HepG2 (cell line): ENCODE measurements around the gene JMJD8. TPM values are rescaled to one million over a fixed set of nuclear protein-coding genes. Genes with fewer than 3 reads are reported as not detected.

Experiments
- ELF4 ChIP-seq: sonication (generic); formaldehyde crosslinking; IDR thresholded peaks from 2 replicates; pipeline ENCODE4 v1.5.0; 2020; ENCODE audit warnings: missing genetic modification reagents, mild to moderate bottlenecking, moderate library complexity, borderline replicate concordance
- HHEX ChIP-seq: IDR thresholded peaks from 2 replicates; pipeline ENCODE4 v1.6.1; 2016; ENCODE audit warnings: control low read depth
- SATB2 ChIP-seq: sonication (generic); formaldehyde crosslinking; IDR thresholded peaks from 2 replicates; pipeline ENCODE4 v1.5.0; 2020; ENCODE audit warnings: missing genetic modification reagents
- SMC3 ChIP-seq: IDR thresholded peaks from 2 replicates; pipeline ENCODE4 v1.6.1; 2011; ENCODE audit warnings: low read length, improper control_type of control experiment
- TAF15 ChIP-seq: fragments of 200-400 bp; formaldehyde crosslinking; IDR thresholded peaks from one replicate; pipeline ENCODE4 v1.6.1; 2018; ENCODE audit warnings: mild to moderate bottlenecking, low read depth, low read length; ENCODE audit not compliant: poor library complexity, severe bottlenecking
- ZFP62 ChIP-seq: sonication (generic); formaldehyde crosslinking; IDR thresholded peaks from 2 replicates; pipeline ENCODE4 v1.4.0; 2020; ENCODE audit warnings: missing genetic modification reagents
- ZNF17 ChIP-seq: sonication (generic); formaldehyde crosslinking; IDR thresholded peaks from 2 replicates; pipeline ENCODE4 v1.5.0; 2020; ENCODE audit warnings: mild to moderate bottlenecking, missing genetic modification reagents
- ZNF253 ChIP-seq: sonication (generic); formaldehyde crosslinking; IDR thresholded peaks from 2 replicates; pipeline ENCODE4 v1.8.0; 2022; ENCODE audit warnings: mild to moderate bottlenecking, missing genetic modification reagents, borderline replicate concordance
- ZNF335 ChIP-seq: sonication (generic); formaldehyde crosslinking; IDR thresholded peaks from 2 replicates; pipeline ENCODE4 v1.4.0; 2020; ENCODE audit warnings: missing genetic modification reagents
- ZNF562 ChIP-seq: sonication (generic); formaldehyde crosslinking; IDR thresholded peaks from 2 replicates; pipeline ENCODE4 v1.8.0; 2022; ENCODE audit warnings: missing genetic modification reagents, borderline replicate concordance
- ZNF674 ChIP-seq: sonication (generic); formaldehyde crosslinking; IDR thresholded peaks from 2 replicates; pipeline ENCODE4 v1.5.0; 2020; ENCODE audit warnings: low read depth, mild to moderate bottlenecking, missing genetic modification reagents
- polyA plus RNA-seq, 8 experiments: library from polyadenylated mRNA; depleted of rRNA in 3 of 8; stranded (reverse) in 7 of 8; unstranded in 1 of 8; fragments of >200 nt; fragmentation: Illumina TruSeq in 4 of 8; extraction: Trizol in 4 of 8; gene quantifications; 2 replicates each; pipeline versions ENCODE4 v1.2.1 to v1.2.3, GENCODE V29; 2011 to 2016; ENCODE audit warnings: low read depth in 4 of 8, missing spikeins in 1 of 8, mixed read lengths in 1 of 8; ENCODE audit not compliant: insufficient read depth in 1 of 8
- total RNA-seq, 5 experiments: library from RNA; depleted of rRNA; stranded (reverse); fragments of >200 nt; fragmentation: Illumina TruSeq; extraction: Trizol; gene quantifications; 2 replicates each; pipeline ENCODE4 v1.2.3, GENCODE V29; 2016; ENCODE audit warnings: low read depth in 1 of 5
- TF ChIP-seq, protein P1 (sequence below): sonication (generic); formaldehyde crosslinking; IDR thresholded peaks from 2 replicates; pipeline ENCODE4 v1.4.0; 2020; ENCODE audit warnings: missing genetic modification reagents, borderline replicate concordance
- TF ChIP-seq, protein P2 (sequence below), 2 experiments: sonication (generic) in 1 of 2; formaldehyde crosslinking in 1 of 2; IDR thresholded peaks; 2 replicates each; pipeline versions ENCODE4 v1.6.1 to v1.9.0; 2014 to 2022; ENCODE audit warnings: antibody characterized with exemption in 1 of 2, borderline replicate concordance in 1 of 2, inconsistent platforms in 1 of 2, low read depth in 1 of 2, missing genetic modification reagents in 1 of 2
- TF ChIP-seq, protein P3 (sequence below): sonication (generic); formaldehyde crosslinking; IDR thresholded peaks from 2 replicates; pipeline ENCODE4 v1.5.0; 2020; ENCODE audit warnings: mild to moderate bottlenecking, missing genetic modification reagents, moderate library complexity
- TF ChIP-seq, protein P4 (sequence below): sonication (generic); formaldehyde crosslinking; IDR thresholded peaks from 2 replicates; pipeline ENCODE4 v1.5.0; 2020; ENCODE audit warnings: missing genetic modification reagents

The JMJD8 gene
- total and polyA plus RNA-seq, 2 of the 13 experiments (the other 11 are each of a cell fraction or from before 2014, with no cell fraction given): 2.6 to 11.8 TPM

DNA sequence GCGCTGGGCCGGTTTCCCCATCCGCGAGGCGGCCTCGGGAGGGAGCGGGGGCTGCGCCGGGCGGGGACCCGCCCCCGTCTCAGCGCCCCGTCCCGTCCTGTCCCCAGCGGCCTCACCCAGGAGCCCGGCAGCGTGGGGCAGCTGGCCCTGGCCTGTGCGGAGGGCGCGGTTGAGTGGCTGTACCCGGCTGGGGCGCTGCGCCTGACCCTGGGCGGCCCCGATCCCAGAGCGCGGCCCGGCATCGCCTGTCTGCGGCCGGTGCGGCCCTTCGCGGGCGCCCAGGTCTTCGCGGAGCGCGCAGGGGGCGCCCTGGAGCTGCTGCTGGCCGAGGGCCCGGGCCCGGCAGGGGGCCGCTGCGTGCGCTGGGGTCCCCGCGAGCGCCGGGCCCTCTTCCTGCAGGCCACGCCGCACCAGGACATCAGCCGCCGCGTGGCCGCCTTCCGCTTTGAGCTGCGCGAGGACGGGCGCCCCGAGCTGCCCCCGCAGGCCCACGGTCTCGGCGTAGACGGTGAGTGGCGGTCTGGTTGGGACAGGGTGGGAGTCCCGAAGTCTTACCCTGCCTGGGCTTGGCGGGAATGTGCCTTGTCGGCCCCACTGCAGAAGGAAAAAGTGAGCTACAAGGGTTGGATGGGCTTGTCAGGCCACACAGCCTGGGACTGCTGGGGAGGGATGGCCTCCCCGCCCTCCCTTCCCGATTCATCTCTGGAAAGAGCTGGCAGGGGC, 31.5 kb upstream of the JMJD8 start (continued):
- TF ChIP-seq, protein P1, sequence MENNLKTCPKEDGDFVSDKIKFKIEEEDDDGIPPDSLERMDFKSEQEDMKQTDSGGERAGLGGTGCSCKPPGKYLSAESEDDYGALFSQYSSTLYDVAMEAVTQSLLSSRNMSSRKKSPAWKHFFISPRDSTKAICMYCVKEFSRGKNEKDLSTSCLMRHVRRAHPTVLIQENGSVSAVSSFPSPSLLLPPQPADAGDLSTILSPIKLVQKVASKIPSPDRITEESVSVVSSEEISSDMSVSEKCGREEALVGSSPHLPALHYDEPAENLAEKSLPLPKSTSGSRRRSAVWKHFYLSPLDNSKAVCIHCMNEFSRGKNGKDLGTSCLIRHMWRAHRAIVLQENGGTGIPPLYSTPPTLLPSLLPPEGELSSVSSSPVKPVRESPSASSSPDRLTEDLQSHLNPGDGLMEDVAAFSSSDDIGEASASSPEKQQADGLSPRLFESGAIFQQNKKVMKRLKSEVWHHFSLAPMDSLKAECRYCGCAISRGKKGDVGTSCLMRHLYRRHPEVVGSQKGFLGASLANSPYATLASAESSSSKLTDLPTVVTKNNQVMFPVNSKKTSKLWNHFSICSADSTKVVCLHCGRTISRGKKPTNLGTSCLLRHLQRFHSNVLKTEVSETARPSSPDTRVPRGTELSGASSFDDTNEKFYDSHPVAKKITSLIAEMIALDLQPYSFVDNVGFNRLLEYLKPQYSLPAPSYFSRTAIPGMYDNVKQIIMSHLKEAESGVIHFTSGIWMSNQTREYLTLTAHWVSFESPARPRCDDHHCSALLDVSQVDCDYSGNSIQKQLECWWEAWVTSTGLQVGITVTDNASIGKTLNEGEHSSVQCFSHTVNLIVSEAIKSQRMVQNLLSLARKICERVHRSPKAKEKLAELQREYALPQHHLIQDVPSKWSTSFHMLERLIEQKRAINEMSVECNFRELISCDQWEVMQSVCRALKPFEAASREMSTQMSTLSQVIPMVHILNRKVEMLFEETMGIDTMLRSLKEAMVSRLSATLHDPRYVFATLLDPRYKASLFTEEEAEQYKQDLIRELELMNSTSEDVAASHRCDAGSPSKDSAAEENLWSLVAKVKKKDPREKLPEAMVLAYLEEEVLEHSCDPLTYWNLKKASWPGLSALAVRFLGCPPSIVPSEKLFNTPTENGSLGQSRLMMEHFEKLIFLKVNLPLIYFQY (CRISPR knock-in tag): no peak
- TF ChIP-seq SMC3 (no peak), SATB2 (no peak), ZNF674 (no peak), ZFP62 (no peak), ZNF562 (CRISPR knock-in tag) (no peak), HHEX (no peak), ZNF253 (CRISPR knock-in tag) (no peak), ELF4 (no peak), TAF15 (peak; percentile 13), ZNF335 (CRISPR knock-in tag) (no peak), ZNF17 (CRISPR knock-in tag) (no peak)
- TF ChIP-seq, protein P2, sequence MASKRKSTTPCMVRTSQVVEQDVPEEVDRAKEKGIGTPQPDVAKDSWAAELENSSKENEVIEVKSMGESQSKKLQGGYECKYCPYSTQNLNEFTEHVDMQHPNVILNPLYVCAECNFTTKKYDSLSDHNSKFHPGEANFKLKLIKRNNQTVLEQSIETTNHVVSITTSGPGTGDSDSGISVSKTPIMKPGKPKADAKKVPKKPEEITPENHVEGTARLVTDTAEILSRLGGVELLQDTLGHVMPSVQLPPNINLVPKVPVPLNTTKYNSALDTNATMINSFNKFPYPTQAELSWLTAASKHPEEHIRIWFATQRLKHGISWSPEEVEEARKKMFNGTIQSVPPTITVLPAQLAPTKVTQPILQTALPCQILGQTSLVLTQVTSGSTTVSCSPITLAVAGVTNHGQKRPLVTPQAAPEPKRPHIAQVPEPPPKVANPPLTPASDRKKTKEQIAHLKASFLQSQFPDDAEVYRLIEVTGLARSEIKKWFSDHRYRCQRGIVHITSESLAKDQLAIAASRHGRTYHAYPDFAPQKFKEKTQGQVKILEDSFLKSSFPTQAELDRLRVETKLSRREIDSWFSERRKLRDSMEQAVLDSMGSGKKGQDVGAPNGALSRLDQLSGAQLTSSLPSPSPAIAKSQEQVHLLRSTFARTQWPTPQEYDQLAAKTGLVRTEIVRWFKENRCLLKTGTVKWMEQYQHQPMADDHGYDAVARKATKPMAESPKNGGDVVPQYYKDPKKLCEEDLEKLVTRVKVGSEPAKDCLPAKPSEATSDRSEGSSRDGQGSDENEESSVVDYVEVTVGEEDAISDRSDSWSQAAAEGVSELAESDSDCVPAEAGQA (IDR thresholded peaks at IDR 0.05; ENCODE audit: low read depth): no peak
- TF ChIP-seq, protein P2 (CRISPR knock-in tag; IDR thresholded peaks at IDR 0.05; ENCODE audit: borderline replicate concordance): no peak
- TF ChIP-seq, protein P3, sequence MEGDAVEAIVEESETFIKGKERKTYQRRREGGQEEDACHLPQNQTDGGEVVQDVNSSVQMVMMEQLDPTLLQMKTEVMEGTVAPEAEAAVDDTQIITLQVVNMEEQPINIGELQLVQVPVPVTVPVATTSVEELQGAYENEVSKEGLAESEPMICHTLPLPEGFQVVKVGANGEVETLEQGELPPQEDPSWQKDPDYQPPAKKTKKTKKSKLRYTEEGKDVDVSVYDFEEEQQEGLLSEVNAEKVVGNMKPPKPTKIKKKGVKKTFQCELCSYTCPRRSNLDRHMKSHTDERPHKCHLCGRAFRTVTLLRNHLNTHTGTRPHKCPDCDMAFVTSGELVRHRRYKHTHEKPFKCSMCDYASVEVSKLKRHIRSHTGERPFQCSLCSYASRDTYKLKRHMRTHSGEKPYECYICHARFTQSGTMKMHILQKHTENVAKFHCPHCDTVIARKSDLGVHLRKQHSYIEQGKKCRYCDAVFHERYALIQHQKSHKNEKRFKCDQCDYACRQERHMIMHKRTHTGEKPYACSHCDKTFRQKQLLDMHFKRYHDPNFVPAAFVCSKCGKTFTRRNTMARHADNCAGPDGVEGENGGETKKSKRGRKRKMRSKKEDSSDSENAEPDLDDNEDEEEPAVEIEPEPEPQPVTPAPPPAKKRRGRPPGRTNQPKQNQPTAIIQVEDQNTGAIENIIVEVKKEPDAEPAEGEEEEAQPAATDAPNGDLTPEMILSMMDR (CRISPR knock-in tag): peak; percentile 33; the same call in 1 of the 2 replicates
- TF ChIP-seq, protein P4, sequence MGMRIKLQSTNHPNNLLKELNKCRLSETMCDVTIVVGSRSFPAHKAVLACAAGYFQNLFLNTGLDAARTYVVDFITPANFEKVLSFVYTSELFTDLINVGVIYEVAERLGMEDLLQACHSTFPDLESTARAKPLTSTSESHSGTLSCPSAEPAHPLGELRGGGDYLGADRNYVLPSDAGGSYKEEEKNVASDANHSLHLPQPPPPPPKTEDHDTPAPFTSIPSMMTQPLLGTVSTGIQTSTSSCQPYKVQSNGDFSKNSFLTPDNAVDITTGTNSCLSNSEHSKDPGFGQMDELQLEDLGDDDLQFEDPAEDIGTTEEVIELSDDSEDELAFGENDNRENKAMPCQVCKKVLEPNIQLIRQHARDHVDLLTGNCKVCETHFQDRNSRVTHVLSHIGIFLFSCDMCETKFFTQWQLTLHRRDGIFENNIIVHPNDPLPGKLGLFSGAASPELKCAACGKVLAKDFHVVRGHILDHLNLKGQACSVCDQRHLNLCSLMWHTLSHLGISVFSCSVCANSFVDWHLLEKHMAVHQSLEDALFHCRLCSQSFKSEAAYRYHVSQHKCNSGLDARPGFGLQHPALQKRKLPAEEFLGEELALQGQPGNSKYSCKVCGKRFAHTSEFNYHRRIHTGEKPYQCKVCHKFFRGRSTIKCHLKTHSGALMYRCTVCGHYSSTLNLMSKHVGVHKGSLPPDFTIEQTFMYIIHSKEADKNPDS: no peak
